Calu3 (cell line): ENCODE results near the gene KLHDC3. TPM values are rescaled to one million over a fixed set of nuclear protein-coding genes. Genes with fewer than 3 reads are reported as not detected.

Source experiments
- BruUV-seq: library from RNA; stranded (reverse); fragments of 400-500 nt; replicated peaks from 2 replicates; lab custom pipeline; 2021; lab: Mats Ljungman, UMichigan
- CTCF ChIA-PET: fragments of 300-600 bp; sonication (Branson Sonifier 250); formaldehyde crosslinking; loops from one replicate; lab custom pipeline; 2022; ENCODE audit warnings: antibody characterized with exemption; lab: Charles Lee
- DNase-seq: peaks from one replicate; pipeline ENCODE4 v3.0.0; 2022
- H3K27ac Mint-ChIP-seq: one replicate; pipeline ENCODE4 v1.8.0; 2022; ENCODE audit warnings: mixed read lengths; ENCODE audit not compliant: unreplicated experiment
- H3K27me3 Mint-ChIP-seq: one replicate; pipeline ENCODE4 v1.8.0; 2022; ENCODE audit warnings: mixed read lengths; ENCODE audit not compliant: unreplicated experiment
- H3K36me3 Mint-ChIP-seq: one replicate; pipeline ENCODE4 v1.8.0; 2022; ENCODE audit warnings: mild to moderate bottlenecking, moderate library complexity, mixed read lengths; ENCODE audit not compliant: insufficient read depth, unreplicated experiment
- H3K4me1 Mint-ChIP-seq: one replicate; pipeline ENCODE4 v1.8.0; 2022; ENCODE audit warnings: mild to moderate bottlenecking, low read depth, mixed read lengths; ENCODE audit not compliant: unreplicated experiment
- H3K4me3 Mint-ChIP-seq: one replicate; pipeline ENCODE4 v1.8.0; 2022; ENCODE audit warnings: mild to moderate bottlenecking, low read depth, moderate library complexity, mixed read lengths; ENCODE audit not compliant: unreplicated experiment
- H3K9me3 Mint-ChIP-seq: one replicate; pipeline ENCODE4 v1.8.0; 2022; ENCODE audit warnings: low read depth, mixed read lengths; ENCODE audit not compliant: unreplicated experiment
- intact Hi-C: fragments of 100-400 bp; cut with micrococcal nuclease; formaldehyde crosslinking; loops from one replicate; pipeline ENCODE4 v1.10.0; 2022; ENCODE audit not compliant: unreplicated experiment
- total RNA-seq: library from RNA; stranded (reverse); gene quantifications from 2 replicates; pipeline ENCODE4 v1.2.3, GENCODE V29; 2022
- TF ChIP-seq, protein P1 (sequence below): fragments of 200-600 bp; IDR thresholded peaks from one replicate; pipeline ENCODE4 v1.8.0; 2022; ENCODE audit warnings: antibody characterized with exemption; ENCODE audit not compliant: unreplicated experiment

KLHDC3 gene
- total RNA-seq, 1 experiment from 2014 or later: 85.9 TPM

DNA sequence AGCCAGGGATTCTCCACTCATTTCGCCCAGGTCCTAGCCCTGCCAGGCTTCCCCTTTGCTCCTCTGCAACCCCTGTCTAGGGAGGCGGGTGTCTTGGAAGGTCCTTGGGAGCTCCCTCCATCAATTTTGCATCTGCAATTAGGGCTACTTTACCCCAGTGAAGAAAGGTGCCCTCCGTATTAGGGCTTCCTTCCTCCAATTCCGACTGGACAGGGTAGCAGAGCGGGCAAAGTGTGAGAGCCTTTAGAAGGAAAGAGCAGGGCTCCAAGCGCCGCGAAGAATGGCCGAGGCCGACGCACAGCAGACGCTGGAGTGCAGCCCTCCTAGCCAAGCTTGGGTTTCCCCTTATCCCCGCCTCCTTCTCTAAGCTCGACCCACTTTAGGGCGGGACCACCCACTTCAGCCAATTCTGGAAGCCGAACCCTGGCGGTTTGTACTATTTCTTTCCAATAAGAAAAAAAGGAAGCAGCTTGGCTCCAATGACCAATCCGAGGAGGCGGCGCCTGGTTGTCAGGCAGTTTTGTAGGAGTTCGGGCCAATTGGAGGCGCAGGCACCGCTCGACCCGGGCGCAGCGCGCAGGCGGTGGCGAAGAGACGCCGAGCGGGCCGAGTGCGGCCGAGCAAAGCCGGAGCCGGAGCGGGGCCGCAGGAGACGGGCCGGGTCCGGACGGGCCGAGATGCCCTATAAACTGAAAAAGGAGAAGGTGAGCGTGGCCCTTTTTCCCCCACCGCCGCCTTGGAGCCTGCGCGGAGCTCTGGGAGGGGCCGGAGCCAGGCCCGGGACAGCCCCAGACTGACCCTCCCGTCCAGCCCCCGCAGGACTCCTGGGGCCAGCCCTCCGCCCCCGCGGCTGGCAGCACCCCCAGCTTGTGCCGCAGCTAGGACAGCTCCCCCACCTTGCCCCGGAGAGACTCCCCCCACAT is 29.8 kb upstream of the KLHDC3 start, which contains the start of gene PPP2R5D:
Gene PPP2R5D, plus strand, starts transcription at position 570 of the 923 bp plus-strand sequence. Its CDS starts 108 bp downstream, at position 678.
- Mint-ChIP-seq H3K9me3 (no peaks in the 10 kb centered on the region), H3K4me3 (peak within 1 kb of the TSS; percentile 84), H3K4me1 (peaks cover 43% of the 10 kb centered on the region), H3K27me3 (no peaks in the 10 kb centered on the region), H3K36me3 (peaks cover 26% of the 10 kb centered on the region), H3K27ac (peak within 1 kb of the TSS; percentile 24)
- intact Hi-C loops: loop anchor here (5.0 kb wide), 1 partner anchor 82 kb away; no protein-coding TSS in a partner anchor
- DNase-seq: peak; percentile 99
- TF ChIP-seq, protein P1, sequence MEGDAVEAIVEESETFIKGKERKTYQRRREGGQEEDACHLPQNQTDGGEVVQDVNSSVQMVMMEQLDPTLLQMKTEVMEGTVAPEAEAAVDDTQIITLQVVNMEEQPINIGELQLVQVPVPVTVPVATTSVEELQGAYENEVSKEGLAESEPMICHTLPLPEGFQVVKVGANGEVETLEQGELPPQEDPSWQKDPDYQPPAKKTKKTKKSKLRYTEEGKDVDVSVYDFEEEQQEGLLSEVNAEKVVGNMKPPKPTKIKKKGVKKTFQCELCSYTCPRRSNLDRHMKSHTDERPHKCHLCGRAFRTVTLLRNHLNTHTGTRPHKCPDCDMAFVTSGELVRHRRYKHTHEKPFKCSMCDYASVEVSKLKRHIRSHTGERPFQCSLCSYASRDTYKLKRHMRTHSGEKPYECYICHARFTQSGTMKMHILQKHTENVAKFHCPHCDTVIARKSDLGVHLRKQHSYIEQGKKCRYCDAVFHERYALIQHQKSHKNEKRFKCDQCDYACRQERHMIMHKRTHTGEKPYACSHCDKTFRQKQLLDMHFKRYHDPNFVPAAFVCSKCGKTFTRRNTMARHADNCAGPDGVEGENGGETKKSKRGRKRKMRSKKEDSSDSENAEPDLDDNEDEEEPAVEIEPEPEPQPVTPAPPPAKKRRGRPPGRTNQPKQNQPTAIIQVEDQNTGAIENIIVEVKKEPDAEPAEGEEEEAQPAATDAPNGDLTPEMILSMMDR: no peak
- CTCF ChIA-PET: interaction anchor here (0.6 to 1.5 kb wide), 16 partner anchors 10 to 695 kb away, joined by 3 to 6 read pairs (median 4); partner anchors contain the start of genes CNPY3, CUL7 and GNMT
- TSS peak; percentile 45 for BruUV-seq

DNA sequence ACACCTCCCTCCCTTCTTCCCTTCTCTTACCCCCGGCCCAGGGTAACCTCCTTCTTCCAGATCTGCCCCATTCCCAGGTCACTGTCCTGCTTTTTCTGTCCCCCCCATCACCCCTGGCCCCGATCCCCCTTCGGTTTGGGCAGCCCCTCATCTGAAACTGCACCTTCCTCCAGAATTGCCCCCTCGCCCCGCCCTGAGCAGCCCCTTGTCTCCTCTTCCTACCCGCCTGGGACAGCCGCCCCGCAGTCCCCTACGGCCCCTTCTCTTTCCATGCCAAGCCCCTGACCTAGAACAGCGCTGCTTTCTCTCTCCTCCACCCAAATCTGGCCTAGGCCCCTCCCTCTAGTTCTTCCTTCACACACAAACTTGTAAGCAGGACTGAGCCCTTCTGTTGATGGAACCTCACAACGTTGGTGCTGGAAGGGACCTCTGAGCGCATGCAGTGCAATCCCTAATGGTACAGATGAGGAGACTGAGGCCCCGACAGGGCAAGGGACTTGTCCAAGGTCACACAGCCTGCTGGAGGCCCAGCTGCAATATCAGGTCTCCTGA is 29.0 kb upstream of the KLHDC3 start:
- CTCF ChIA-PET: interaction anchor here (0.9 to 1.5 kb wide), 6 partner anchors 11 to 189 kb away, joined by 3 to 5 read pairs (median 4); partner anchors contain the start of gene CNPY3
- TF ChIP-seq, protein P1: no peak
- intact Hi-C loops: loop anchor here (5.0 kb wide), 1 partner anchor 83 kb away; no protein-coding TSS in a partner anchor
- H3K27ac Mint-ChIP-seq: peak overlapping the region; percentile 24
- H3K4me1 Mint-ChIP-seq: peaks cover 36% of the 10 kb centered on the region
- DNase-seq: peak; percentile 19
- peaks cover 23% of the 10 kb centered on the region for H3K36me3 Mint-ChIP-seq
- H3K9me3 Mint-ChIP-seq: no peaks in the 10 kb centered on the region
- H3K27me3 Mint-ChIP-seq: no peaks in the 10 kb centered on the region
- H3K4me3 Mint-ChIP-seq: peak overlapping the region; percentile 84
- no TSS peak for BruUV-seq

DNA sequence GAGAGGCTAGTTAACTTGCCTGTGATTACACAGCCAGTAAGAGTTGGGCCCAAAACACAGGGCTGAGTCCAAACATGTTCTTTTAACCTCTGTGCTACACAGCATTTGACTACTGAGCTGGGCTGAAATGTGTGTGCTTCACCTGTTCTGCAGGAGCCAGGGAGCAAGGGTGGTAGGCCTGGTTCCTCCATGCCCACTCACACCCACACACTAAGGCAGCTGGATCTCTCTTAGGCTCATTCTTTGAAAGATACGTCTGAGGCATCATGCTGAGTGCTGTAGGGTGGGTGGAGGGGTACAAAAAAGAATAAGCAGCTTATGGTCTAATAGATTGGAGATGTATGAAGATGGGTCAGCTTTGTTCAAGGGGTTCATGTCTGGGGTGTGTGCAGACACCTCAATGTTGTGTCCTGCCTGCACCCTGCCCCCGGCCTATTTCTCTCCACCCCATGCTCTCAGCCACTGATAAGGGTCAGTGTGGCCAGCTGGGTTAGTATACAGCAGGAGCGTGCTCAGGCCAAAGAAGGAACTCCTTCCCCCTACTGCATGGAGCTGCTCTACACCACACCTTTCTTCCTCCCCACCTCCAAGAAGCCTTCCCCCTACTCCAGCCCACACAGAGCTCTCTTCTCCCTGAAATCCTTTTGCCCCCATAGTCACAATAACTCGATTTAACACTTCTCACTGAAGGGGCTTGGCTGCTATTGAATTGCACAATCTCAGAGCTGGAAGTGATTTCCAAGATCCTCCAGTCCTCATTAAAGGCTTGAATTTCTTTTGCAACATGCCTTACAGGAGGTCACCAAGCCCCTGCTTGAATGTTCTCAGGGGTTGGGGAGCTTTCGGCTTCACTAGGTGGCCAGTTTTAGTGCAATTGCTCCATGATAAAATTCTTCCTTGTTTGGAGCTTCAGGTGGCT is 26.3 kb upstream of the KLHDC3 start:
- TF ChIP-seq, protein P1: no peak
- H3K27me3 Mint-ChIP-seq: no peaks in the 10 kb centered on the region
- H3K9me3 Mint-ChIP-seq: no peaks in the 10 kb centered on the region
- peaks cover 36% of the 10 kb centered on the region for H3K4me1 Mint-ChIP-seq
- no peak overlapping the region for H3K27ac Mint-ChIP-seq
- H3K4me3 Mint-ChIP-seq: no peak overlapping the region
- CTCF ChIA-PET: interaction anchor here (0.6 to 0.9 kb wide), 2 partner anchors 26 to 77 kb away, joined by 3 read pairs; partner anchors contain the start of genes KLHDC3 and MEA1
- BruUV-seq: no TSS peak
- no peak for DNase-seq
- intact Hi-C loops: no loop called here
- peaks cover 33% of the 10 kb centered on the region for H3K36me3 Mint-ChIP-seq
